ENCODE results near the gene XRN2. TPM values are rescaled to one million over a fixed set of nuclear protein-coding genes. Genes with fewer than 3 reads are reported as not detected.

XRN2 gene
- total RNA-seq, 1 experiment from 2014 or later, result 123 TPM

Other genes with a start within 250 kb of the XRN2 start
- gene LINC00237, start 197.0 kb upstream of the XRN2 start, total RNA-seq (2014; rRNA removed; shearing (Covaris generic)), result not detected in 2 replicates
- gene KIZ, start 177.2 kb upstream of the XRN2 start, total RNA-seq (2014; rRNA removed; shearing (Covaris generic)), result 12.4 and 22.6 TPM in 2 replicates
- not detected in 2 replicates for gene NKX2-4, start 94.2 kb downstream of the XRN2 start, total RNA-seq (2014; rRNA removed; shearing (Covaris generic))
- not detected in 2 replicates for gene NKX2-2, start 210.7 kb downstream of the XRN2 start, total RNA-seq (2014; rRNA removed; shearing (Covaris generic))

All from G401 (cell line).